H9 (cell line): Measurements from ENCODE around the gene KLRD1. TPM values are rescaled to one million over a fixed set of nuclear protein-coding genes. Genes with fewer than 3 reads are reported as not detected.

Experiments used
- DNase-seq: peaks from one replicate; pipeline ENCODE4 v3.0.0-alpha.2; 2017
- H2AFZ ChIP-seq: one replicate; pipeline ENCODE4 v1.6.1; 2013; ENCODE audit warnings: mild to moderate bottlenecking, low read length, control low read depth, moderate library complexity
- H2AK5ac ChIP-seq: 2 replicates; pipeline ENCODE4 v1.6.1; 2013; ENCODE audit warnings: low read length, control low read depth, mixed read lengths; ENCODE audit not compliant: insufficient read length
- H2BK120ac ChIP-seq: one replicate; pipeline ENCODE4 v1.6.1; 2013; ENCODE audit warnings: low read depth, mild to moderate bottlenecking, low read length, control low read depth, inconsistent platforms; ENCODE audit not compliant: poor library complexity, severe bottlenecking
- H2BK12ac ChIP-seq: 2 replicates; pipeline ENCODE4 v1.6.1; 2013; ENCODE audit warnings: low read length, control low read depth, mixed read lengths, low read depth; ENCODE audit not compliant: insufficient read length
- H2BK15ac ChIP-seq: 2 replicates; pipeline ENCODE4 v1.6.1; 2013; ENCODE audit warnings: low read depth, low read length, control low read depth
- H2BK20ac ChIP-seq: one replicate; pipeline ENCODE4 v1.6.1; 2013; ENCODE audit warnings: low read depth, mild to moderate bottlenecking, low read length, control low read depth, inconsistent platforms; ENCODE audit not compliant: poor library complexity, severe bottlenecking
- H2BK5ac ChIP-seq: 2 replicates; pipeline ENCODE4 v1.6.1; 2013; ENCODE audit warnings: low read length, control low read depth, mixed read lengths; ENCODE audit not compliant: insufficient read length
- H3K14ac ChIP-seq: 2 replicates; pipeline ENCODE4 v1.6.1; 2013; ENCODE audit warnings: low read length, control low read depth; ENCODE audit not compliant: insufficient read depth
- H3K18ac ChIP-seq: 2 replicates; pipeline ENCODE4 v1.6.1; 2013; ENCODE audit warnings: low read depth, mild to moderate bottlenecking, mixed read lengths, low read length, control low read depth; ENCODE audit not compliant: insufficient read length
- H3K23ac ChIP-seq: 2 replicates; pipeline ENCODE4 v1.6.1; 2013; ENCODE audit warnings: low read length, control low read depth, mixed read lengths, low read depth; ENCODE audit not compliant: insufficient read length
- H3K23me2 ChIP-seq: 2 replicates; pipeline ENCODE4 v1.6.1; 2013; ENCODE audit warnings: low read depth, mild to moderate bottlenecking, mixed read lengths, low read length, control low read depth; ENCODE audit not compliant: insufficient read length, poor library complexity, severe bottlenecking
- H3K27ac ChIP-seq: 2 replicates; pipeline ENCODE4 v1.5.1; 2013; ENCODE audit warnings: low read length, control low read depth, mixed read lengths, low read depth; ENCODE audit not compliant: insufficient read length
- H3K27me3 ChIP-seq: 2 replicates; pipeline ENCODE4 v1.6.1; 2013; ENCODE audit warnings: low read length, control low read depth, inconsistent platforms; ENCODE audit not compliant: insufficient read depth
- H3K4ac ChIP-seq: 2 replicates; pipeline ENCODE4 v1.6.1; 2013; ENCODE audit warnings: low read depth, mild to moderate bottlenecking, control low read depth, inconsistent platforms, low read length, moderate library complexity
- H3K4me1 ChIP-seq: 2 replicates; pipeline ENCODE4 v1.6.1; 2013; ENCODE audit warnings: low read length, control low read depth, inconsistent platforms; ENCODE audit not compliant: insufficient read depth
- H3K4me2 ChIP-seq: 2 replicates; pipeline ENCODE4 v1.6.1; 2013; ENCODE audit warnings: low read length, control low read depth, mixed read lengths; ENCODE audit not compliant: insufficient read length, insufficient read depth
- H3K56ac ChIP-seq: 2 replicates; pipeline ENCODE4 v1.6.1; 2013; ENCODE audit warnings: low read depth, mild to moderate bottlenecking, mixed read lengths, low read length, control low read depth; ENCODE audit not compliant: insufficient read length
- H3K79me1 ChIP-seq: 2 replicates; pipeline ENCODE4 v1.6.1; 2013; ENCODE audit warnings: low read depth, mild to moderate bottlenecking, moderate library complexity, low read length, control low read depth, inconsistent platforms; ENCODE audit not compliant: insufficient read depth, poor library complexity, severe bottlenecking
- H3K79me2 ChIP-seq: 2 replicates; pipeline ENCODE4 v1.6.1; 2013; ENCODE audit warnings: low read length, control low read depth, inconsistent platforms; ENCODE audit not compliant: insufficient read depth
- H3K9ac ChIP-seq: 2 replicates; pipeline ENCODE4 v1.6.1; 2013; ENCODE audit warnings: low read length, control low read depth, mixed read lengths; ENCODE audit not compliant: insufficient read length; ENCODE audit errors: extremely low read depth
- H3K9me3 ChIP-seq: one replicate; pipeline ENCODE4 v1.6.1; 2013; ENCODE audit warnings: low read depth, low read length, inconsistent platforms; ENCODE audit not compliant: control insufficient read depth
- H3T11ph ChIP-seq: one replicate; pipeline ENCODE4 v1.6.1; 2013; ENCODE audit warnings: mild to moderate bottlenecking, low read length, control low read depth, inconsistent platforms
- H4K20me1 ChIP-seq: one replicate; pipeline ENCODE4 v1.6.1; 2013; ENCODE audit not compliant: control insufficient read depth, insufficient read length, insufficient read depth
- H4K5ac ChIP-seq: 2 replicates; pipeline ENCODE4 v1.6.1; 2013; ENCODE audit warnings: low read depth, mild to moderate bottlenecking, mixed read lengths, low read length, control low read depth; ENCODE audit not compliant: insufficient read length
- H4K8ac ChIP-seq: replicated peaks from 2 replicates; pipeline ENCODE4 v1.6.1; 2013; ENCODE audit warnings: low read length, control low read depth, mixed read lengths, low read depth; ENCODE audit not compliant: insufficient read length
- H4K91ac ChIP-seq: 2 replicates; pipeline ENCODE4 v1.6.1; 2013; ENCODE audit warnings: low read depth, mild to moderate bottlenecking, moderate library complexity, mixed read lengths, low read length, control low read depth; ENCODE audit not compliant: insufficient read length
- H3K27ac Mint-ChIP-seq, 3 experiments: 2 replicates in 2 of 3; 3 replicates in 1 of 3; pipeline ENCODE4 v1.8.0; 2020 to 2021; ENCODE audit warnings: mixed read lengths in 3 of 3, mild to moderate bottlenecking in 1 of 3, moderate library complexity in 1 of 3
- H3K27me3 Mint-ChIP-seq: 2 replicates; pipeline ENCODE4 v1.8.0; 2021; ENCODE audit warnings: low read depth, mild to moderate bottlenecking, moderate library complexity, mixed read lengths
- H3K36me3 Mint-ChIP-seq, 3 experiments: 2 replicates in 2 of 3; 3 replicates in 1 of 3; pipeline ENCODE4 v1.8.0; 2020 to 2021; ENCODE audit warnings: low read depth in 3 of 3, mixed read lengths in 3 of 3; ENCODE audit not compliant: insufficient read depth in 1 of 3
- H3K4me1 Mint-ChIP-seq, 2 experiments: 2 replicates each; pipeline ENCODE4 v1.8.0; 2020; ENCODE audit warnings: mixed read lengths in 2 of 2
- H3K4me3 Mint-ChIP-seq, 2 experiments: 2 replicates in 1 of 2; 3 replicates in 1 of 2; pipeline ENCODE4 v1.8.0; 2020 to 2021; ENCODE audit warnings: mild to moderate bottlenecking in 2 of 2, mixed read lengths in 2 of 2, moderate library complexity in 1 of 2
- H3K9me3 Mint-ChIP-seq, 2 experiments: 2 replicates in 1 of 2; 3 replicates in 1 of 2; pipeline ENCODE4 v1.8.0; 2020; ENCODE audit warnings: mild to moderate bottlenecking in 2 of 2, mixed read lengths in 2 of 2, moderate library complexity in 1 of 2
- CTCF ChIP-seq: fragments of 200-600 bp; sonication (generic); conservative IDR thresholded peaks from 3 replicates; pipeline ENCODE4 v1.8.0; 2021; ENCODE audit warnings: antibody characterized with exemption, mild to moderate bottlenecking
- WGBS: extraction: QIAGEN DNeasy Blood & Tissue Kit; methylation state at CpG from one replicate; pipeline ENCODE4 v1.1.7; 2013; ENCODE audit warnings: missing lambda C conversion rate, low lambda C conversion rate, mixed read lengths; ENCODE audit not compliant: insufficient read length; ENCODE audit errors: extremely low coverage; 5-methylcytosine and 5-hydroxymethylcytosine counted together
- total RNA-seq: library from RNA; stranded (reverse); gene quantifications from 2 replicates; pipeline ENCODE4 v1.2.1, GENCODE V29; 2021

Gene KLRD1
- total RNA-seq, 1 experiment from 2014 or later, result not detected

- Histone ChIP-seq H2BK120ac (no peak overlapping the region), H4K8ac (no peak overlapping the region), H4K91ac (no peak overlapping the region), H2BK5ac (no peak overlapping the region), H3K27ac (no peak overlapping the region), H2AFZ (no peak overlapping the region), H4K5ac (no peak overlapping the region), H3K23me2 (no peaks in the 10 kb centered on the region), H3K79me2 (no peaks in the 10 kb centered on the region), H3T11ph (no peak overlapping the region), H3K4me2 (no peak overlapping the region), H4K20me1 (no peaks in the 10 kb centered on the region), H3K56ac (no peak overlapping the region), H3K27me3 (no peaks in the 10 kb centered on the region), H2BK15ac (no peak overlapping the region), H2BK20ac (no peak overlapping the region), H3K9me3 (no peaks in the 10 kb centered on the region), H3K79me1 (no peaks in the 10 kb centered on the region), H3K9ac (no peak overlapping the region), H3K14ac (no peak overlapping the region), H2AK5ac (no peak overlapping the region), H3K4me1 (peaks cover 5% of the 10 kb centered on the region; the same call in 1 of the 2 replicates), H2BK12ac (no peak overlapping the region), H3K4ac (no peak overlapping the region), H3K18ac (no peak overlapping the region), H3K23ac (no peak overlapping the region)
- Mint-ChIP-seq H3K27me3 (no peaks in the 10 kb centered on the region), H3K9me3 (peaks cover 4 to 7% of the 10 kb centered on the region in 2 experiments; a peak in 3 of 5 replicates), H3K27ac (no peak overlapping the region; a peak in 1 of 7 replicates), H3K4me3 (no peak overlapping the region), H3K36me3 (peaks cover 0 to 6% (median 5%) of the 10 kb centered on the region in 3 experiments; a peak in 4 of 7 replicates), H3K4me1 (peaks cover 35 to 40% of the 10 kb centered on the region in 2 experiments)
- no CpG with 5 or more reads among the region's 1 CpG for WGBS
- TF ChIP-seq CTCF, result no peak
- DNase-seq, result no peak
These were observed 64.9 kb downstream of the KLRD1 start for GRCh38 chr12:10372559-10372958.
